Stomach smooth muscle (tissue), 2 donors: ENCODE results near the gene DAB1.
"Not testable (repeated sequence)": the region's sequence is repeated elsewhere in the genome, so short reads cannot be mapped to it uniquely, and the experiment has no call there.

Experiments
- H3K27ac ChIP-seq: one replicate; pipeline ENCODE4 v1.7.0; 2013; ENCODE audit warnings: mild to moderate bottlenecking, low read length, inconsistent platforms
- H3K27me3 ChIP-seq, 2 donors: one replicate each; pipeline ENCODE4 v1.7.0; 2013; ENCODE audit warnings: low read length in 2 of 2; ENCODE audit not compliant: insufficient read depth in 2 of 2, control insufficient read depth in 1 of 2
- H3K36me3 ChIP-seq, 2 donors: one replicate each; pipeline ENCODE4 v1.7.0; 2013; ENCODE audit warnings: low read length in 2 of 2; ENCODE audit not compliant: control insufficient read depth in 2 of 2, insufficient read depth in 2 of 2
- H3K4me1 ChIP-seq: one replicate; pipeline ENCODE4 v1.7.0; 2013; ENCODE audit warnings: low read length; ENCODE audit not compliant: control insufficient read depth, insufficient read depth
- H3K4me3 ChIP-seq, 2 donors: one replicate each; pipeline ENCODE4 v1.7.0; 2013; ENCODE audit warnings: low read length in 2 of 2
- H3K9ac ChIP-seq, 2 donors: one replicate each; pipeline ENCODE4 v1.7.0; 2013; ENCODE audit warnings: low read length in 2 of 2, mild to moderate bottlenecking in 1 of 2
- H3K9me3 ChIP-seq, 2 donors: one replicate each; pipeline ENCODE4 v1.7.0; 2013; ENCODE audit warnings: low read length in 2 of 2; ENCODE audit not compliant: control insufficient read depth in 2 of 2
- donor health status: healthy.
- donor health status: Pancreatic carcinoma.

Gene DAB1

GRCh38 chr1:57109247-57109646 is 314.6 kb downstream of the DAB1 start:
- no peaks in the 10 kb centered on the region for H3K9me3 ChIP-seq
- H3K27ac ChIP-seq: no peak overlapping the region
- H3K27me3 ChIP-seq: no peaks in the 10 kb centered on the region
- no peak overlapping the region for H3K4me3 ChIP-seq
- no peaks in the 10 kb centered on the region for H3K36me3 ChIP-seq
- no peaks in the 10 kb centered on the region for H3K4me1 ChIP-seq
- no peak overlapping the region for H3K9ac ChIP-seq

- Histone ChIP-seq H3K4me3 (no peak overlapping the region), H3K9ac (no peak overlapping the region), H3K4me1 (no peaks in the 10 kb centered on the region), H3K36me3 (no peaks in the 10 kb centered on the region), H3K9me3 (no peaks in the 10 kb centered on the region), H3K27ac (no peak overlapping the region), H3K27me3 (no peaks in the 10 kb centered on the region)
Measured at GRCh38 chr1:57106296-57106695, 317.6 kb downstream of the DAB1 start.

- Histone ChIP-seq H3K4me3 (no peak overlapping the region), H3K27ac (no peak overlapping the region)
Measured at GRCh38 chr1:57102561-57103326, 321.1 kb downstream of the DAB1 start.

GRCh38 chr1:57101209-57101608 is 322.7 kb downstream of the DAB1 start:
- Histone ChIP-seq H3K9me3 (no peaks in the 10 kb centered on the region), H3K27ac (no peak overlapping the region), H3K36me3 (no peaks in the 10 kb centered on the region), H3K9ac (no peak overlapping the region), H3K4me3 (no peak overlapping the region), H3K27me3 (no peaks in the 10 kb centered on the region), H3K4me1 (no peaks in the 10 kb centered on the region)

More at GRCh38 chr1:57102561-57103326, 321.1 kb downstream of the DAB1 start:
- Histone ChIP-seq H3K9me3 (no peaks in the 10 kb centered on the region), H3K4me1 (no peaks in the 10 kb centered on the region), H3K9ac (no peak overlapping the region), H3K27me3 (no peaks in the 10 kb centered on the region), H3K36me3 (no peaks in the 10 kb centered on the region)

GRCh38 chr1:57094749-57095148 is 329.1 kb downstream of the DAB1 start:
- H3K4me1 ChIP-seq: no peaks in the 10 kb centered on the region
- no peaks in the 10 kb centered on the region for H3K9me3 ChIP-seq
- no peaks in the 10 kb centered on the region for H3K27me3 ChIP-seq
- H3K9ac ChIP-seq: no peak overlapping the region
- H3K36me3 ChIP-seq: no peaks in the 10 kb centered on the region
- no peak overlapping the region for H3K4me3 ChIP-seq
- H3K27ac ChIP-seq: no peak overlapping the region

- no peaks in the 10 kb centered on the region for H3K9me3 ChIP-seq
- H3K9ac ChIP-seq: no peak overlapping the region
- H3K36me3 ChIP-seq: no peaks in the 10 kb centered on the region
- H3K4me1 ChIP-seq: no peaks in the 10 kb centered on the region
- H3K4me3 ChIP-seq: no peak overlapping the region
- H3K27ac ChIP-seq: no peak overlapping the region
- no peaks in the 10 kb centered on the region for H3K27me3 ChIP-seq
Measured at GRCh38 chr1:57093122-57093521, 330.7 kb downstream of the DAB1 start.

- Histone ChIP-seq H3K36me3 (no peaks in the 10 kb centered on the region), H3K9me3 (no peaks in the 10 kb centered on the region), H3K4me3 (no peak overlapping the region), H3K27me3 (no peaks in the 10 kb centered on the region), H3K4me1 (no peaks in the 10 kb centered on the region), H3K27ac (no peak overlapping the region), H3K9ac (no peak overlapping the region)
Measured at GRCh38 chr1:57091642-57092041, 332.2 kb downstream of the DAB1 start.

GRCh38 chr1:57089855-57090254 is 334.0 kb downstream of the DAB1 start:
- no peaks in the 10 kb centered on the region for H3K36me3 ChIP-seq
- no peak overlapping the region for H3K4me3 ChIP-seq
- no peaks in the 10 kb centered on the region for H3K4me1 ChIP-seq
- H3K9ac ChIP-seq: no peak overlapping the region
- H3K27me3 ChIP-seq: no peaks in the 10 kb centered on the region
- no peak overlapping the region for H3K27ac ChIP-seq
- H3K9me3 ChIP-seq: no peaks in the 10 kb centered on the region

- H3K27me3 ChIP-seq: no peaks in the 10 kb centered on the region
- H3K9me3 ChIP-seq: no peaks in the 10 kb centered on the region
- no peaks in the 10 kb centered on the region for H3K36me3 ChIP-seq
- no peak overlapping the region for H3K9ac ChIP-seq
- H3K4me1 ChIP-seq: no peaks in the 10 kb centered on the region
- H3K27ac ChIP-seq: no peak overlapping the region
- H3K4me3 ChIP-seq: no peak overlapping the region
Measured at GRCh38 chr1:57089221-57089620, 334.6 kb downstream of the DAB1 start.

GRCh38 chr1:57088653-57089052 is 335.2 kb downstream of the DAB1 start:
- no peaks in the 10 kb centered on the region for H3K36me3 ChIP-seq
- H3K4me1 ChIP-seq: no peaks in the 10 kb centered on the region
- no peak overlapping the region for H3K27ac ChIP-seq
- H3K9me3 ChIP-seq: no peaks in the 10 kb centered on the region
- no peak overlapping the region for H3K4me3 ChIP-seq
- no peaks in the 10 kb centered on the region for H3K27me3 ChIP-seq
- no peak overlapping the region for H3K9ac ChIP-seq

- not testable (repeated sequence) for H3K4me1 ChIP-seq, H3K27me3 ChIP-seq, H3K9me3 ChIP-seq, H3K36me3 ChIP-seq, H3K27ac ChIP-seq, H3K4me3 ChIP-seq, H3K9ac ChIP-seq
Measured at GRCh38 chr1:57087660-57088059, 336.2 kb downstream of the DAB1 start.
